Measurements from ENCODE around the gene KLHDC7A.

Gene KLHDC7A

GRCh38 chr1:18486195-18486594 lies 5.5 kb downstream of the KLHDC7A start:
- no peaks in the 10 kb centered on the region for H3K79me2 ChIP-seq (ENCODE audit: insufficient read depth, low read depth)
- no peak overlapping the region for H3K9ac ChIP-seq
- H3K4me3 ChIP-seq (IDR thresholded peaks at IDR 0.05; ENCODE audit: insufficient read depth, low read depth, low read length): no peak overlapping the region
- H3K27ac ChIP-seq: no peak overlapping the region
- no peaks in the 10 kb centered on the region for H3K4me1 ChIP-seq (ENCODE audit: low read depth, poor library complexity, severe bottlenecking)
- peaks cover 3% of the 10 kb centered on the region; the same call in 1 of the 2 replicates for H3K27me3 ChIP-seq (ENCODE audit: insufficient read depth, low read depth)
- TF ChIP-seq CTCF (conservative IDR thresholded peaks at IDR 0.05; ENCODE audit: low read depth, low read length): no peak
- no peaks in the 10 kb centered on the region for H3K36me3 ChIP-seq (ENCODE audit: insufficient read depth)
- H2AFZ ChIP-seq (ENCODE audit: low read depth): no peak overlapping the region
- no peak overlapping the region for H3K4me2 ChIP-seq
- no peaks in the 10 kb centered on the region for H4K20me1 ChIP-seq (ENCODE audit: insufficient read depth)

GRCh38 chr1:18489417-18490143 lies 8.8 kb downstream of the KLHDC7A start:
- Histone ChIP-seq H3K9ac (no peak overlapping the region), H3K27ac (no peak overlapping the region), H4K20me1 (ENCODE audit: insufficient read depth) (no peaks in the 10 kb centered on the region), H3K36me3 (ENCODE audit: insufficient read depth) (no peaks in the 10 kb centered on the region), H3K4me3 (IDR thresholded peaks at IDR 0.05; ENCODE audit: insufficient read depth, low read depth, low read length) (no peak overlapping the region), H2AFZ (ENCODE audit: low read depth) (no peak overlapping the region), H3K79me2 (ENCODE audit: insufficient read depth, low read depth) (no peaks in the 10 kb centered on the region), H3K4me1 (ENCODE audit: low read depth, poor library complexity, severe bottlenecking) (no peaks in the 10 kb centered on the region), H3K4me2 (no peak overlapping the region), H3K27me3 (ENCODE audit: insufficient read depth, low read depth) (peaks cover 3% of the 10 kb centered on the region; the same call in 1 of the 2 replicates)
- no peak for TF ChIP-seq CTCF (conservative IDR thresholded peaks at IDR 0.05; ENCODE audit: low read depth, low read length)

DNA sequence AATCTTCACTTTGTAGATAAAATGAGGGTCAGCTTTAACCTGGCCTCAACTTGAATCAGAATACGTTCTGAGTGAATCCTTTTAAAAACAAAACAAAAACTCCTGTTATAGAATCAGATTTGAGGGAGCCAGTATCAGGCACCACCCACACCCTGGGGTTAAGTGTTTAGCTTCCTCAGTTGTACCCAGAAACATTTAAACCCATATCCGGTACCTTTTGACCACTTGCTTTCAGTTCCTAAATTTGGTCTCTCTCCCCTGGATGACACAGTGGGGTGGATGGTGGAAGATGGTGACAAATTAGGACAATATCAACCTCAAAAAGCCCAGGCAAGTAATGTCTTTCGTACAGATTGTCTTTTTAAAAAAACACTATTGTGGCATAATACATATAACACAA lies 10.4 kb downstream of the KLHDC7A start:
- Histone ChIP-seq H2AFZ (ENCODE audit: low read depth) (no peak overlapping the region), H3K4me1 (ENCODE audit: low read depth, poor library complexity, severe bottlenecking) (no peaks in the 10 kb centered on the region), H3K27me3 (ENCODE audit: insufficient read depth, low read depth) (peaks cover 3% of the 10 kb centered on the region; the same call in 1 of the 2 replicates), H3K27ac (no peak overlapping the region), H3K4me3 (IDR thresholded peaks at IDR 0.05; ENCODE audit: insufficient read depth, low read depth, low read length) (no peak overlapping the region), H3K9ac (no peak overlapping the region), H4K20me1 (ENCODE audit: insufficient read depth) (no peaks in the 10 kb centered on the region), H3K79me2 (ENCODE audit: insufficient read depth, low read depth) (no peaks in the 10 kb centered on the region), H3K4me2 (no peak overlapping the region), H3K36me3 (ENCODE audit: insufficient read depth) (no peaks in the 10 kb centered on the region)
- no peak for TF ChIP-seq CTCF (conservative IDR thresholded peaks at IDR 0.05; ENCODE audit: low read depth, low read length)

DNA sequence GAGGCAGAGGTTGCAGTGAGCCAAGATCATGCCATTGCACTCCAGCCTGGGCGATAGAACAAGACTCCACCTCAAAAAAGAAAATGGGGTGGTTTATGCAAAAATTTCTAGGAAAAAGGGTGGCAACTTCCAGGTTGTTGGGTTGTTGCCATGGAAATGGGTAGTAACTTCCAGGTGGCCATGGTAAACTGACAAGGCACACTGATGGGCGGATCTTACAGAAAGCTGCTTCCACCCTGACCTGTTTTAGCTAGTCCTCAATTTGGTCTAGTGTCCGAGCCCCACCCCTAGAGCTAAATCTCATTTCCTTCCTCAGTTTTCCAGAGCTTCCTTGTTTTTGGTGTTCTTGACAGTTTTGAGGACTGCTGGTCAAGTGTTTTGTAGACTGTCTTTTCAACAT lies 13.6 kb downstream of the KLHDC7A start:
- no peaks in the 10 kb centered on the region for H3K4me1 ChIP-seq (ENCODE audit: low read depth, poor library complexity, severe bottlenecking)
- TF ChIP-seq CTCF (conservative IDR thresholded peaks at IDR 0.05; ENCODE audit: low read depth, low read length): no peak
- no peak overlapping the region for H3K4me3 ChIP-seq (IDR thresholded peaks at IDR 0.05; ENCODE audit: insufficient read depth, low read depth, low read length)
- no peak overlapping the region for H2AFZ ChIP-seq (ENCODE audit: low read depth)
- no peak overlapping the region for H3K4me2 ChIP-seq
- no peaks in the 10 kb centered on the region for H4K20me1 ChIP-seq (ENCODE audit: insufficient read depth)
- H3K79me2 ChIP-seq (ENCODE audit: insufficient read depth, low read depth): no peaks in the 10 kb centered on the region
- peaks cover 3% of the 10 kb centered on the region; the same call in 1 of the 2 replicates for H3K27me3 ChIP-seq (ENCODE audit: insufficient read depth, low read depth)
- no peak overlapping the region for H3K27ac ChIP-seq
- no peaks in the 10 kb centered on the region for H3K36me3 ChIP-seq (ENCODE audit: insufficient read depth)
- no peak overlapping the region for H3K9ac ChIP-seq
